GM18951 (cell line): ENCODE measurements around the gene CCDC69.

Experiments used
- POLR2A ChIP-seq: IDR thresholded peaks from 4 replicates; pipeline ENCODE4 v1.6.1; 2011; ENCODE audit warnings: mild to moderate bottlenecking; ENCODE audit not compliant: insufficient read length, insufficient read depth; ENCODE audit errors: extremely low read depth
- in situ Hi-C: fragments of 300-500 bp; cut with MboI; formaldehyde crosslinking; loops from one replicate; pipeline ENCODE4 v1.12.0; 2022; ENCODE audit warnings: low sequenced_read_pairs, mixed read lengths, inconsistent platforms; ENCODE audit not compliant: unreplicated experiment

CCDC69 gene

DNA sequence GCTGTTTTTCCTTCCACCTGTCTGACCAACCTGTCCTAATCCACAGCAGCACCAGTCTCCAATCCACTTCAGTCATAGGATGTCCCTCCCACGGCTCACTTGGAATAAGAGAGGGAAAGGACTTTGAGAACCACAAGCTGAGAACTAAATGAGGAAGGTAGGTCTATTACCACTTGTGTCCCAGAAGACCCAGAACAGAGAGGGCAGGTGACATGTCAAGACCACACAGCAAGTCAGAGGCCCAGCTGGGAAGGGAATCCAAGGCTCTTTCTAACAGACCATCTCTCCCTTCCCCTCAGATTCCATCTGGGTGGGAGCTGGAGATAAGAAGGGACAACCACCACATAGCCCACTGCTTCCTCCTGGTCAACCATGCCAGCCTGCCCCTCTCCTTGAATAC, 81.0 kb downstream of the CCDC69 start:
- TF ChIP-seq POLR2A, result no peak
- in situ Hi-C loops, result no loop called here

DNA sequence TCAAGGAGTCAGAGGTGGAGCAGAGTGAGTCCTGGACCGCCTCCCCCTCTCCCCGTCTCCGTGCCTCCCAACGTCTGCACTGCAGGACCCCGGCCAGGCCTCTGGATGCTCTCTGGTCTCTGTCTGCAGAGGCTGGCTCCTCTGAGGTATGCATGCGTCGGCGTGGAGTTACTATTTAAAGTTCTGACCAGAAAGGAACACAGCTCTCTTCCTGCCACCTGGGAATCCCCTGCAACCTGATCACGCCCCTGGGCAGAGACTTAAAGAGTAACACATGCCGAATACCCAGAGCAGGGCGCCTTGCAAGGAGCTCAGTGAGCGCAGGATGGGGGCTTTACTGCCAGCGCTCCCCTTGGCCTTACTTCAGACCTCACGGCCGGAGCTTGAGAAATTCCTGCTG, 82.4 kb downstream of the CCDC69 start:
- TF ChIP-seq POLR2A, result peak; percentile 59
- in situ Hi-C loops, result no loop called here

DNA sequence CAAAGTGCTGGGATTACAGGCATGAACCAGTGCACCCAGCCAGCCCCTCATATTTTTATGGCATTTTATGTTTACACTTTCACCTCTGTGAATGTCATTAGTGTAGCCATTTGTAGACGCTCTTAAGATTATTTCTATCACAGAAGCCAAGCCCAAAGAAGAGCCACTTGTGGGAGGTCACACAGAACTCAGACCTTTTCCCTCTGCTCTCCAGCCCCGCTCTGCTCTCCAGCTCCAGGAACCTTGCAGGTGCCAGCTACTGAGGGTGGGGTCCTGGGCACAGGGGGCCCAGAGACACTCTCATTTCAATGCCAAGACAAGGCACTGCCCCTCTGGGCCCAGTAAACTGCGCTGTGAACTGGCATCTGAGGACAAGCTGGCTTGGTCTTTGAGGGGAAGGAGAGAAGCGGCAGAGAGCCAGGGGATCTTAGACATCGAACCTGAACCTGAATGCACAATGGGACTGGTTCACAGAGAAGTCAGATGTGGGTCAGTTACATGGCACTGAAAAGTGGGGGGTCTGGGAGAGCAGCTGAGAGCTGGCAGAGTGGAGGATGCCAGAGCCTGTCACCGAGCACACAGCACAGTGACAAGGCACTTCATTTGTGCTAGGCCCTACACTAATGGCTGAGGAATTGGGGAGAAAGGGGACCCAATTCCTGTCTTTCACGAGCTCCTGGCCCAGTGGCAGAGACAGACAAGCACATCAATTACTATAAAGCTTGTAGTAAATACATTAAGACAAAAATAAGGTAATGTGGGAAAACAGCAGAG, 83.0 kb downstream of the CCDC69 start:
- in situ Hi-C loops, result no loop called here
- TF ChIP-seq POLR2A, result no peak

DNA sequence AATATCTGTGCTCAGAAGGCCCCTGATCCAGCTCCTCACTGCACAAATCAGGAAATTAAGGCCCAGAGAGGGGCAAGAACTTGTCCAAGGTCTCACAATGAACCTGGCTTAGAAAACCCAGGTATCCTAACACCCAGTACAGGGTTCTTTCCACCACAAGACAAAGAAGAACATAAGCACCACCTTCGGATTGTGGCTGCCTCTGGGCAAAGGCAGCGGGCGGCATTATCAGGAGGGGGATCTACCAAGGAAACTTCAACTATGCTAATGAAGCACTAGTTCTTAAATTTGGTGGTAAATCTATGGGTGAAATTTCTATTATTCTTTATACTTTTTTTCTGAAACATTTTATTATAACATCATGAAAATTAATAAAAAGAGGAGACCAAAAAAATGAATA, 84.2 kb downstream of the CCDC69 start:
- no peak for TF ChIP-seq POLR2A
- in situ Hi-C loops, result no loop called here

DNA sequence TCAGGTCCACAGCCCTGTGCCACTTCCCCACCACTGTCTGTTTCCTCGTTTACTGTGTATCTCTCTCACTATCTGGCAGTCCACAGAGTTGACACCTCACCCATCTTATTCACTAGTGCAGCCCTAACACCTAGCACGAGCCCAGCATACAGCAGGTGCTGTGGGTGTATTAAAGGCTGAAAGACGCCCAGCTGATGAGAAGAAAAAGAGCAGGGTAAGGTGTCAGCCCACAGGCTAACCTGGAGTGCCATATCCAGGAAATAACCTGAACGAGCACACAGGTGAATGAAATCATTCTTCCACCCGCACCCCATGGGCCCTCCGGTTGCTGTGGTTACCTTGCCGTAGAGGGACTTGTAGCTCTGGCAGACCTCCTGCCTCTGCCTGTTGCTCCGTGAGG, 84.9 kb downstream of the CCDC69 start:
- in situ Hi-C loops, result no loop called here
- TF ChIP-seq POLR2A, result no peak

DNA sequence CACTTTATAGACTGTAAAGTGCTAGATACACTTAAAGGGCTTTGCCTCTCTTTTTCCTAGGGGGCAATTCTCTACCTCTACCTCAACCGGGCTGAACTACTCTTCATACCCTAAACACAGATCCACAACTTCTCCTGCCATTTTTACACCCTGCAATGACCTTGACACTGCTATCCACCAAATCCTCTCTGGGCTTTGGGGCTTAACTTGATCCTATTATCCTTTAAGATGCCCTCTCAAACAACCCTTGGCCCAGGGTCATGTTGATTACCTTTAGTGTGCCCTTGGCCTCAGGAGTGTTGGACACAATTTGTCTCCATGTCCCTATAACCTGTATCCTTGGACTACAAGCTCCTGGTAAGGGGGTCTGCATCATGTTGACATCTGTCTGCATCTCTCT, 85.8 kb downstream of the CCDC69 start:
- in situ Hi-C loops, result no loop called here
- TF ChIP-seq POLR2A, result no peak

DNA sequence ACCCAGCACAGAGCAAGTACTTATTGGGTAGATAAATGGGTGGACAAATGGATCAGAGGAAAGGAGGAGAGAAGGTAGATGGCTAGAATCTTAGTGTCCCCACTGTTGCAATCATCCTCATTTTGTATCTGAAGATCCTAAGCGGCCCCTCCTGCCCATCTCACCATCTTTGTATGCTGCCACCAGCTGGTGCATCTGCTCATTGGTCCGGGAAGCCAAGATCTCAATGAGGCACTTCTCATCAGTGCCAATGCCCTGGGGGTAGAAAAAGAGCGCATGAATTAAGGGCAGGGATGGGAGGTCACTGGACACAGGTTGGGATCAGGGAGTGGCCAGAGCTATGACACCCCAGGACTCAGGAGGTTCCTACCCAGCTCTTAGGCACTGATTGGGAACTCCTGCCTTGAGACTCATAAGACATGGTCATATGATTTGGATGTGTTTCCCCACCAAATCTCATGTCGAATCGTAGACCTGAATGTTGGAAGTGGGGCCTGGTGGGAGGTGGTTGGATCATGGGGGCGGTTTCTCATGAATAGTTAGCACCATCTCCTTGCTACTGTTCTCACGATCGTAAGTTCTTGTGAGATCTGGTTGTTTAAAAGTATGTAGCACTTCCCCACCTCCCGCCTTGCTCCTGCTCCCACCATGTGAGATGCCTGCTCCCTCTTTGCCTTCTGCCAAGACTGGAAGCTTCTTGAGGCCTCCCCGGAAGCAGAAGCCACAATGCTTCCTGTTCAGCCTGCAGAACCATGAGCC, 86.6 kb downstream of the CCDC69 start:
- TF ChIP-seq POLR2A, result no peak
- in situ Hi-C loops, result no loop called here

- TF ChIP-seq POLR2A, result no peak
- in situ Hi-C loops, result no loop called here
These were observed 89.7 kb downstream of the CCDC69 start for GRCh38 chr5:151134228-151134627.

- in situ Hi-C loops, result no loop called here
- TF ChIP-seq POLR2A, result no peak
These were observed 90.9 kb downstream of the CCDC69 start for GRCh38 chr5:151132963-151133362.
